NCI-H1105 (cell line): ENCODE measurements around the gene RAD50.

Experiments used
- DNase-seq: peaks from one replicate; lab custom pipeline; 2025; lab: John Stamatoyannopoulos, UW

The RAD50 gene

GRCh38 chr5:132659598-132660493 is 103.1 kb downstream of the RAD50 start:
- no peak for DNase-seq

DNA sequence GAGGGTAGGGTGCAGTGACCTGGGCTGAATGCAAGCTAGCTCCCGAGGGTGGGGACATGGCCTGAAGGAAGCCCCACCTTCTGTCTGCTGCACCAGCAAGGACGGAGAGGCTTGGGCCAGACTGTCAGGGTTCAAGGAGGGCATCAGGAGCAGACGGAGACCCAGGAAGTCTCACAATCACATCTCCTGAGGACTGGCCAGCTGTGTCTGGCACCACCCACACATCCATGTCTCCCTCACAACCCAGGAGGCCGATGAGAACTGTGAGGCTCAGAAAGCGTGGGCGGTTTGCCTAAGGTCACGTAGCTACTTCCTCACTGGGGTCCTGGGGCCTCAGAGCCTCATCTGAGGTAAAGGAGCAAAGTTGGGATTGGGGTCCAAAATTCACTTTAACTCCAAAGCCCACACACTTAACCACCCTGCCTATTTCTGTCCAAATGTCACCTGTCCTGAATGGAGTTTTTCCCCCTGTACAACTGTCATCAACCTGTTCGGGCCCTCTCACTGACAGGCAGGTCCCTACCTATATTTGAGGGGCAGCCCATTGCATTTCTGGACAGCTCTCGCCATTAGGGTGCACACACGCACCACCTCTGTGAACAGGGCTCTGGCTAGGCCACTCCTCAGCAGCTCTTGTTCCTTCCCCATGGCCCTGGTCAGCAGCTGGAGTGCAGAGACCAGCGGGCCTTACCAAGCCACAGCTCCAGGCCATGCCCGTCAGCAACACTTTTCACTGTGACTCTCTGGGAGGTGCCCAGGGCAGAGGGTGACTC is 104.6 kb downstream of the RAD50 start:
- no peak for DNase-seq

- no peak for DNase-seq
Measured at GRCh38 chr5:132662004-132662401, 105.2 kb downstream of the RAD50 start.

DNA sequence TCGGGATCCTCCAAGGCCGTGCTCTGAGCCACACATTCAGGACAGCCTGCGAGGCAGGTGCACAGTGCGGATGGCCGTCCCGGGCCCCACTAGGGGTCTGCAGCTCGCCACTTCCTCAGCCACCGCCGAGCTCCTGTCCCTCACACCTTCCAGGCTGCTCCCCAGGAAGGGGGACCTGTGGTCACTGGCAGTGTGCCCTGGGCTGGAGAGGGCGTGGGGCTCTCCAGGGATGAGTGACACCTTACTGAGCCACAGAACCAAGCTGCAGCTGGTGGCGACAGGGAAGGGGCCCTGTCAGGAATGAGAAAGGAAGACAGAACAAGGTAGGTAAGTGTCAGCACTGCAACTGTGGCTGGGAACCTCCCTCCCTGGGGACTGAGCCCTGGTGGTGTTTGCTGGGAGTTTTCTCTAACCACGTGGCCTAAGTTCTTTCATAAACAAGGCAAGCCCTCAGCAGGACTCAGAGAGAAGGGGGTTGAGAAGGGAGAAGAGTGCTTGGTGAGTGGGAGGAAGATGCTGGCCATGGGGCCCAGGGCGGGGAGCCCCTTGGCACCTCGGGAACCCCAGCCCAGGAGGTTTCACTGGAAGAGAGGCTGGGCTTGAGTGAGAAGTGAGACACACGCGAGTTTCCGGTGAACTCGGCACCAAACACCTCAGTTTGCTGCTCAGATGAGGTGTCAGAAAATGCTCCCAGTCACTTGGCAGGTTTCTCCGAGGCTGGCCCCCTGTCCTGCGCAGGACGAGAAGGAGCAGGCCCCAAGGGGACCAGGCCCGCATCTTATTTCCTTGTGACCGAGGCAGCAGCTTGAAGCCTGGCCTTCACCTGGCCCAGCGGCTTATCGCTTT is 106.4 kb downstream of the RAD50 start:
- no peak for DNase-seq

DNA sequence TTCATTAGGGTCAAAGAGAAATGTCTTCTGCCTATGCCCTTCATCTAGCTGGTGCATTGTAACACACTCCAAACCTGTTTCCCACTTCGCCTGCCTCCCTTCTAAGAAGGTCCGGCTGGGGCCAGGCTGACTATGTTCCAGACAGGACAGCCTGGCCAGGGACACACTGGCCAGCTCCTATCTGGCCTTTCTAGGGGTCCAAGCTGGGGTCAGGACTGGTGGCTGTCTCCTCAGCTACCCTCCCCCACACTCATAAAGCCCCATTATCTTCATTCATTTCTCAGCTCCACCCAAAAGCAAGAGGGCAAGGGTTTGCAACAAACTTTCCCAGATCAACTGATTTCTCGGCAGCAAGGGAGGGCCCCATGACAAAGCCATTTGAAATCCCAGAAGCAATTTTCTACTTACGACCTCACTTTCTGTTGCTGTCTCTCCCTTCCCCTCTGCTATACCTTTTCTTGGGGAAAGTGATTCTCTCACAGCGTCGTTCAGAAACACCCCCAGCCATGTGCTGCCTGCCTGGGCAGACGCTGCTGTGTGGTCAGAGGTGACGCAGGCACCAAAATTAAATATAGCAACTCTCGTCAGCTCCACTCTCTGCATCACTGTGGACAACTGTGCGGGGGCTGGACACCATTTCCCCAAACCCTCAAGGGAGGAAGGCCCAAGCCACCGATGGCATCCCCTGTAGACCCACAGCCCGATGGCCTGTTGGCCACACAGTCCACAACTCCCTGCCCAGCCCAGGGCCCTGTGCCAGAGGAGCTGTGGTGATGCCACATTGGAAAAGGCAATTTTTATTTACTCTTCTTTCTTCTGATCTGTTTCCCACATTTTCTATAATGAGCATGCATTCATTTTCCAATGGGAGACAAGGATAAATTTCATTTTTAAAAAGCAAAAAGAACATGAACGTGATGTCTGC is 107.3 kb downstream of the RAD50 start:
- DNase-seq = no peak

- DNase-seq = no peak
Measured at GRCh38 chr5:132664696-132665209, 108.0 kb downstream of the RAD50 start.

- no peak for DNase-seq
Measured at GRCh38 chr5:132665574-132666080, 108.8 kb downstream of the RAD50 start.

- no peak for DNase-seq
Measured at GRCh38 chr5:132666310-132667123, 109.7 kb downstream of the RAD50 start.

GRCh38 chr5:132667309-132667708 is 110.5 kb downstream of the RAD50 start:
- DNase-seq = no peak

DNA sequence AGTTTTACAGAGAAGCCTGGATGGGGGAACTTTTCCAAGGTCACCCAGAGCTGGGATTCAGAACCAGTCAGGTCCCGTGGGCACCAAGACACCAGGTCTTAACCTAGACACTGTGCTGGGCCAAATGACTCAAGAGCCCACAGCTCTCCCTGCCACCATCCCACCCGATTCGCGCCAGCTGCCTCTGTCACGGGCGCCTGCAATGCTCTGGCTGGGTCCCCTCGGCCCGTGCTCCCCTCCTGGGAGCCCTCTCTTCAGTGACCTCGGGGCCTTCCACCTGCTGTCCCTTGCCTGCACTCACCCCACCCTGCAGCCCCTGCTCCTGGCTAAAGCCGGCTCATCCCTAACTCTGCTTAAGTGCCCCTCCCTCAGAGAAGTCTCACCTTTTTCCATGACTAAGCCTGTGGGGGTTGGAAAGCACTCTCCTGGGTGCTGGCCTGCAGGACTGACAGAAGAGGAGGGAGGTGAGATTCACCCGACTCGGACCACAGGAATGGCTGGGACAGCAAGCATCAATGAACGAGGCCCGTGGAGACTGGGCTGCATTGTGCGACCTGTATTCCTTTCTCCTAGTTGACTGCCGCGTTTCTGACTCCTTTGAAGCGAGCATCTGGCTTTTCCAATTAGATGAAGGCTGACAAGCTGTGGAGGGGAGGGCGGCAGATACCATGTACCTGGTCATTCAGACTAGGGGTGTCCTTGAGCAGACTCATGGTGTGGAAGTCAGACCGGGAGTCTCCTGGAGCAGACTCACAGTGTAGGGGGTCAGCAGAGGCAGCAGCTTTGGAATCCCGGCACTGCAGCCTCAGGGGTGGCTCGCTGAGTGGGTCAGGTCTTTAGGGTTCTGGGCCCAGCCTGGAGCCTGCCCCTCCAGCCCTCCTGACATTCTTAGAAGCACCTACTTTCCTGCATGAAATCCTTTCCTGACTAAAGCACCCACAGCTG is 111.3 kb downstream of the RAD50 start:
- DNase-seq = no peak

DNA sequence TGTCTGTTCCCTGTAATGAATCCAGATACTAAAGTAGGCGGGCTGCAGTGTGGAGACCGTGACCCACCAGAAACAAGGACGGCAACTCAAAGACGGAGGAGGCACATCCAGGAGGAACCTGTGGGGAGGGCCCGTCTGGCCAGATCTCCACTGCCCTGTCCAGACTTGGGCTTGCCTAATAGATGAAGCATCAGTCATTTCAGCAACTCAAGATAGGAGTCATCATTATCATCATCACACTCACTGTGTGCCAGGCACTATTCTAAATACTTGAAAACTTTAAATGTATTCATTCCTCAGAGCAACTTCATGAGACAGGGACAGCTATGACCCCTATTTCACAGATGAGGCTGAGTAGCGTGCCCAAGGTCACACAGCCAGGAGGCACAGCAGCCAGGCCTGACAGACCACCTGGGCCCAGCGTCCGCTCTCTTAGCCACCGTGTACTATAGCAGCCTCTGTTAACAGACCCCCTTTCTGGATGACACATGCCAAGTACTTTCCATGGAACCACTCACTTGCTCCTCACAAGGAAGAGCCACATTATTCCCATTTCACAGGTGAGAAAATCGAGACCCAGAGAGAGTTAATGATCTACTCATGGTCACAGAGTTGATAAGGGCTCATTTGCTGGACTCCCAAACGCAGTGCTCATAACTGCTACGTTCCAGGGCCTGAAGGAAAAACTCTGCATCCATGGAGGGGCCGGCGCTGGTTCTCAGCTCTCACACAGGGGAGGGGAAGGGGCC is 112.1 kb downstream of the RAD50 start:
- no peak for DNase-seq

- DNase-seq = no peak
Measured at GRCh38 chr5:132669455-132669820, 112.7 kb downstream of the RAD50 start.

DNA sequence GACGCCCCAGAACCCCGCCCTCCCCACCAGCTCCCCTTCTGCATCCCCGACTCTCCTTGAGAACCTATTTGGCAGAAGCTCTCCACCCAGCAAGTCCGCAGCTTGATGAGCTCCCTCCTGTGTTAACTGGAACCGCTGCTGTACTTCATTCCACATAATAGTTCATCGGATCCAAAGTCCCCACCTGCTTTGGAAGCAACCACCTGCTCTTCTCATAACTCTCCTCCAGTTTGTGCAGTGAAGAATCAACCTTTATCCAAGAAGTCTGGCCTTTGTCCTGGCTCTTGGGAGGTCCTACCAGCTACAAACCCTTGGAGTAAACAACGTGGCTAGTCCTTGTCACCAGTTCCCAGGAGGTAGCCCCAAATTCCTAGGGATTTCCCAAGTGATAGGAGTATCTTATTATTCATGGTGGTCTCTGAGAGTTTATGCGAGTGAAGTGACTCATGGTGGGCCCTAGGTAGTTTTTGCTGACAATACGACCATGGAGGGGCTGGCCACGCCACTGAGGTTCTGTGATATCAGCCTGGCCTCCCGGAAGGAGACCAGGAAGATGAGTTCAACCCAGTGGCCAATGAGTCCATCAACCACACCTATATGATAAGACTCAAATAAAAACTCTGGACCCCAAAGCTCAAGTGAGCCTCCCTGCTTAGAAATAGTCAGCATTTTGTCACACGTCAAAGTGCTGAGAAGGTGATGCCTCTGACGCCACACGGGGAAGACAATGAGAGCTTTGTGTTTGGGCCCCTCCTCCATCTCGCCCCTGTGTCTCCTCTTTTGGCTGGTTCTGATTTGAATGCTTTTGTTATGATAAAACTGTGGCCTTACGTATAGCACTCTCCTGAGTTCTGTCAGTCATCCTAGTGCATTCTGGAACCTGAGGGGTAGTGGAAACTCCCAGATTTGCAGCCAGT is 113.4 kb downstream of the RAD50 start:
- DNase-seq = no peak

GRCh38 chr5:132671000-132671399 is 114.2 kb downstream of the RAD50 start:
- no peak for DNase-seq

DNA sequence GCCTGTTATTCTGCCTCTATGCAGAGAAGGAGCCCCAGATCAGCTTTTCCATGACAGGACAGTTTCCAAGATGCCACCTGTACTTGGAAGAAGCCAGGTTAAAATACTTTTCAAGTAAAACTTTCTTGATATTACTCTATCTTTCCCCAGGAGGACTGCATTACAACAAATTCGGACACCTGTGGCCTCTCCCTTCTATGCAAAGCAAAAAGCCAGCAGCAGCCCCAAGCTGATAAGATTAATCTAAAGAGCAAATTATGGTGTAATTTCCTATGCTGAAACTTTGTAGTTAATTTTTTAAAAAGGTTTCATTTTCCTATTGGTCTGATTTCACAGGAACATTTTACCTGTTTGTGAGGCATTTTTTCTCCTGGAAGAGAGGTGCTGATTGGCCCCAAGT is 116.7 kb downstream of the RAD50 start:
- no peak for DNase-seq

DNA sequence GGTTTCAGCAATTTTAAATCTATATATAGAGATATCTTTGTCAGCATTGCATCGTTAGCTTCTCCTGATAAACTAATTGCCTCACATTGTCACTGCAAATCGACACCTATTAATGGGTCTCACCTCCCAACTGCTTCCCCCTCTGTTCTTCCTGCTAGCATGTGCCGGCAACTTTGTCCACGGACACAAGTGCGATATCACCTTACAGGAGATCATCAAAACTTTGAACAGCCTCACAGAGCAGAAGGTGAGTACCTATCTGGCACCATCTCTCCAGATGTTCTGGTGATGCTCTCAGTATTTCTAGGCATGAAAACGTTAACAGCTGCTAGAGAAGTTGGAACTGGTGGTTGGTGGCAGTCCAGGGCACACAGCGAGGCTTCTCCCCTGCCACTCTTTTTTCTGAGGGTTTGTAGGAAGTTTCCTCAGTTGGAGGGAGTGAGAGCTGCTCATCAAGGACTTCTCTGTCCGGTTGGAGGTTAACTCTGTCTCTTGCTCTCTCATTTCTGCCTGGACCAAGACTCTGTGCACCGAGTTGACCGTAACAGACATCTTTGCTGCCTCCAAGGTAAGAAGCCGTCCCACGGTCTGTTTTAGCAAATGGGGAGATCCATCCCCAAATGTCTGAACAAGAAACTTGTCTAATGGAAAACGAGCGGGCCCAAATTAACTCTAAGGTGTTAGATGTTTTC is 117.3 kb downstream of the RAD50 start, which contains the start of gene IL4:
IL4 (plus strand) TSS at position 51 of the 692 bp plus-strand sequence; CDS start at position 113, 62 bp downstream.
- no peak for DNase-seq
